ENCODE measurements around the gene RAPH1.

DNA sequence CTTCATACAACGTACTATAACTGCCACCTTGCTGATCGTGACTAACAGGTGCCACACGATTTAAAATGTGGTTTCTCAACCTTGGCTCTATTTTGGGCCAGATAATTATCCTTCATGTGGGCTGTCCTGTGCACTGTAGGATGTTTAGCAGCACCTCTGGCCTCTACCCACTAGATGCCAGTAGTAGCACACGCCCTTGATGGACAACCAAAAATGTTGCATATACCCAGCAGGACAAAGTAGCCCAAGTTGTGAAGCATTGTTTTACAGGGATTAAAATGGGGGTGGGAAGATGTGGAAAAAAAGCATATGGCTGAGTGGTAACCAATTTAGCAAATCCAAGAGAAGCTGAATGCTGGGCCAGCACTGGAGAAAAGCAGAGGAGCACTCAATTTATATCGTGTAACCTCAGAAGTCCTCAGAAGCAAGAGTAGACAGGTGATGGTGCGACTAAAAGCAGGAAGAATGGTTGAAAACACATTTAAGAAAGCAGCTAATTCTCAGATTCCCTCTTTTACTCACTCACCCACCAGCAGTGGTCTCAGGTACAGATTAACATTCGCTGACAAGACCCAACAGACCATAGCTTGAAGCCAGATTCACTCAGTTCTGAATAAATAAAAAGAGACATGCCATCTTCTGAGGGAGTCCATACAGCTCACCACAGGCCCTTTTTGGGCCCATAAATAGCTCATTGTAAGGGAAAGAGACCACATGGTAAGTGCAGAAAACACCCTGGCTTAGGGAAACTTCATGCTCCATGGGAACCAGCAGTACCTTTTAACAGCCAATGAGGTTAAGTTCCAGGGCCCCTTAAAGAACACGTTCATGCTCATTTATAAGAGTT lies 50.6 kb downstream of the RAPH1 start:
- TF ChIP-seq RAD21 (IDR thresholded peaks at IDR 0.05; ENCODE audit: low read depth), result peak; percentile 81
- TF ChIP-seq, protein P1, sequence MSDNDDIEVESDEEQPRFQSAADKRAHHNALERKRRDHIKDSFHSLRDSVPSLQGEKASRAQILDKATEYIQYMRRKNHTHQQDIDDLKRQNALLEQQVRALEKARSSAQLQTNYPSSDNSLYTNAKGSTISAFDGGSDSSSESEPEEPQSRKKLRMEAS (IDR thresholded peaks at IDR 0.05), result no peak
- TF ChIP-seq CEBPB (IDR thresholded peaks at IDR 0.05), result no peak
- no peak for TF ChIP-seq EP300 (IDR thresholded peaks at IDR 0.05; ENCODE audit: borderline replicate concordance)
- TF ChIP-seq FOXM1 (IDR thresholded peaks at IDR 0.05; ENCODE audit: borderline replicate concordance, low read depth), result no peak
- no peak for TF ChIP-seq NFIC (IDR thresholded peaks at IDR 0.05)
- no peak for TF ChIP-seq ZBTB7A (IDR thresholded peaks at IDR 0.05; ENCODE audit: low read depth)

All from Ishikawa (cell line).